Uterus (tissue), 4 donors: Measurements from ENCODE around the gene CXCL1. TPM values are rescaled to one million over a fixed set of nuclear protein-coding genes. Genes with fewer than 3 reads are reported as not detected.

Experiments used
- DNase-seq, 2 donors: peaks; one replicate each; pipeline ENCODE4 v3.0.0-alpha.2; 2019 to 2020
- H3K27ac ChIP-seq, 2 donors: fragments of 200-600 bp; sonication (generic); 1 replicate in 1 of 2; 2 replicates in 1 of 2; pipeline ENCODE4 v1.5.1; 2016 to 2018
- H3K27me3 ChIP-seq, 2 donors: fragments of 200-600 bp; sonication (generic); one replicate each; pipeline ENCODE4 v1.5.1; 2018 to 2019; ENCODE audit warnings: control low read depth in 1 of 2
- H3K36me3 ChIP-seq, 2 donors: fragments of 200-600 bp; sonication (generic); one replicate each; pipeline ENCODE4 v1.5.1; 2019; ENCODE audit warnings: control low read depth in 1 of 2
- H3K4me1 ChIP-seq, 2 donors: fragments of 200-600 bp; sonication (generic); one replicate each; pipeline ENCODE4 v1.5.1; 2018 to 2019; ENCODE audit warnings: control low read depth in 1 of 2
- H3K4me3 ChIP-seq, 2 donors: fragments of 200-600 bp; sonication (generic); 1 replicate in 1 of 2; 2 replicates in 1 of 2; pipeline ENCODE4 v1.5.1; 2018 to 2019; ENCODE audit warnings: mild to moderate bottlenecking in 1 of 2
- H3K9me3 ChIP-seq, 2 donors: fragments of 200-600 bp; sonication (generic); one replicate each; pipeline ENCODE4 v1.5.1; 2019; ENCODE audit warnings: control low read depth in 1 of 2
- POLR2A ChIP-seq, 2 donors: fragments of 450-650 bp; IDR thresholded peaks; one replicate each; pipeline ENCODE4 v1.6.1; 2016; ENCODE audit warnings: antibody characterized with exemption in 2 of 2, mild to moderate bottlenecking in 1 of 2, moderate library complexity in 1 of 2
- intact Hi-C: fragments of 100-400 bp; cut with DNase I; formaldehyde crosslinking; loops from one replicate; pipeline ENCODE4 v1.15.1; 2023; ENCODE audit warnings: low total_unique reads
- total RNA-seq, 4 donors: library from RNA; depleted of rRNA in 3 of 4; stranded (reverse); fragments of >200 nt in 3 of 4; gene quantifications; one replicate each; pipeline versions ENCODE4 v1.1.0 to v1.2.4, GENCODE V29; 2014 to 2023
- TF ChIP-seq, protein P1 (sequence below), 4 experiments: fragments of 200-600 bp in 2 of 4; fragments of 450-650 bp in 2 of 4; sonication (generic) in 2 of 4; IDR thresholded peaks; one replicate each; pipeline ENCODE4 v1.5.1; 2016 to 2019; ENCODE audit warnings: antibody characterized with exemption in 4 of 4, mild to moderate bottlenecking in 2 of 4, moderate library complexity in 1 of 4
- donor health status: DM: yes; HTN: yes; CAD: no.

The CXCL1 gene
- total RNA-seq, 4 donors from 2014 or later = 1.4 to 2.6 TPM; not detected in 2

- no peak for DNase-seq
- Histone ChIP-seq H3K27ac (no peak overlapping the region), H3K9me3 (no peaks in the 10 kb centered on the region), H3K36me3 (no peaks in the 10 kb centered on the region), H3K4me3 (no peak overlapping the region), H3K4me1 (no peaks in the 10 kb centered on the region), H3K27me3 (no peaks in the 10 kb centered on the region)
- TF ChIP-seq, protein P1, sequence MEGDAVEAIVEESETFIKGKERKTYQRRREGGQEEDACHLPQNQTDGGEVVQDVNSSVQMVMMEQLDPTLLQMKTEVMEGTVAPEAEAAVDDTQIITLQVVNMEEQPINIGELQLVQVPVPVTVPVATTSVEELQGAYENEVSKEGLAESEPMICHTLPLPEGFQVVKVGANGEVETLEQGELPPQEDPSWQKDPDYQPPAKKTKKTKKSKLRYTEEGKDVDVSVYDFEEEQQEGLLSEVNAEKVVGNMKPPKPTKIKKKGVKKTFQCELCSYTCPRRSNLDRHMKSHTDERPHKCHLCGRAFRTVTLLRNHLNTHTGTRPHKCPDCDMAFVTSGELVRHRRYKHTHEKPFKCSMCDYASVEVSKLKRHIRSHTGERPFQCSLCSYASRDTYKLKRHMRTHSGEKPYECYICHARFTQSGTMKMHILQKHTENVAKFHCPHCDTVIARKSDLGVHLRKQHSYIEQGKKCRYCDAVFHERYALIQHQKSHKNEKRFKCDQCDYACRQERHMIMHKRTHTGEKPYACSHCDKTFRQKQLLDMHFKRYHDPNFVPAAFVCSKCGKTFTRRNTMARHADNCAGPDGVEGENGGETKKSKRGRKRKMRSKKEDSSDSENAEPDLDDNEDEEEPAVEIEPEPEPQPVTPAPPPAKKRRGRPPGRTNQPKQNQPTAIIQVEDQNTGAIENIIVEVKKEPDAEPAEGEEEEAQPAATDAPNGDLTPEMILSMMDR (IDR thresholded peaks at IDR 0.05) = no peak
- no peak for TF ChIP-seq POLR2A (IDR thresholded peaks at IDR 0.05)
- intact Hi-C loops = no loop called here
Measured at GRCh38 chr4:73841243-73841925, 27.8 kb upstream of the CXCL1 start.

GRCh38 chr4:73842696-73843095, 26.5 kb upstream of the CXCL1 start:
- Histone ChIP-seq H3K4me3 (no peak overlapping the region), H3K4me1 (no peaks in the 10 kb centered on the region), H3K9me3 (no peaks in the 10 kb centered on the region), H3K36me3 (no peaks in the 10 kb centered on the region), H3K27me3 (no peaks in the 10 kb centered on the region), H3K27ac (no peak overlapping the region)
- intact Hi-C loops = no loop called here
- no peak for TF ChIP-seq POLR2A (IDR thresholded peaks at IDR 0.05)
- DNase-seq = no peak

DNA sequence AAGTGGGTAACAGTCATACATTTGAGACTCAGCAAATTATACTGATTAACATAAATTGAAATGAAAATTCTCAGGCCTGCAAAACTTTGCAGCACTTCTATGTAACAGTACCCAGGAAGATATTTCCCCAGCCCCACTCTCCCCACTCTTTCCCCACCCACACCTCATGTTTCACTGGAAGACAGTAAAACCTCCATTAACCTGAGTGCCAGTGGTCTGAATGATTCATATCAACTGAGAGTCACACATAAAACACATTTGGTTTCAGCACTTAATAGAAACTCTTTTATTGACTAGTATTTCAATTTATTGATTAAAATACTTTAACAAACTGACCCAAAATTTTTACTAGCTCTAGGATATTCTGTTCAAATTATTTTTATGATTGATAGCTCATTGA, 25.8 kb upstream of the CXCL1 start:
- no peaks in the 10 kb centered on the region for H3K9me3 ChIP-seq
- no peaks in the 10 kb centered on the region for H3K27me3 ChIP-seq
- no peak overlapping the region for H3K4me3 ChIP-seq
- no peaks in the 10 kb centered on the region for H3K36me3 ChIP-seq
- H3K4me1 ChIP-seq = no peaks in the 10 kb centered on the region
- TF ChIP-seq, protein P1 (IDR thresholded peaks at IDR 0.05) = no peak
- no peak for TF ChIP-seq POLR2A (IDR thresholded peaks at IDR 0.05)
- intact Hi-C loops = no loop called here
- no peak for DNase-seq
- no peak overlapping the region for H3K27ac ChIP-seq

DNA sequence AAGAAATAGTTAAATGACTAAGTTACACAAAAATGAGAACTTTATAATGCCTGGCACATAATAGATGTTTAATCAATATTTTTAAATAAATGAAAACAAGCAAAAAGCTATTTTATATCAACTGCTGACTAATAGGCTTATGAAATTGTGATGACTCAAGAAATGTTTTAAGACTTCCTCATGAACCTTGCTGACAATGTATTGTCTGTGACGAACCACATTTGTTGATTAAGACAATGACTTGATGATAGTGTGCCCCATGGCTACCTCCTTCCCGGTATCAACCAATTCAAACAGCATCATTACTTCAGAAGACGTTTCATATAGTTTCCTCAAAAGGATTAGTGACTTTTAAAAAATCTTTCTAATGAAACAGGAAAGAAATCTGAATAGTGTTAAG, 24.8 kb upstream of the CXCL1 start:
- no peak for TF ChIP-seq POLR2A (IDR thresholded peaks at IDR 0.05)
- TF ChIP-seq, protein P1 (IDR thresholded peaks at IDR 0.05) = no peak
- intact Hi-C loops = no loop called here
- Histone ChIP-seq H3K4me1 (no peaks in the 10 kb centered on the region), H3K27ac (no peak overlapping the region), H3K36me3 (no peaks in the 10 kb centered on the region), H3K4me3 (no peak overlapping the region), H3K27me3 (no peaks in the 10 kb centered on the region), H3K9me3 (no peaks in the 10 kb centered on the region)
- no peak for DNase-seq

- no peaks in the 10 kb centered on the region for H3K36me3 ChIP-seq
- no peak for TF ChIP-seq POLR2A (IDR thresholded peaks at IDR 0.05)
- TF ChIP-seq, protein P1 (IDR thresholded peaks at IDR 0.05) = no peak
- intact Hi-C loops = no loop called here
- H3K27me3 ChIP-seq = no peaks in the 10 kb centered on the region
- H3K27ac ChIP-seq = no peak overlapping the region
- no peaks in the 10 kb centered on the region for H3K4me1 ChIP-seq
- no peaks in the 10 kb centered on the region for H3K9me3 ChIP-seq
- DNase-seq = no peak
- H3K4me3 ChIP-seq = no peak overlapping the region
Measured at GRCh38 chr4:73844806-73845205, 24.4 kb upstream of the CXCL1 start.
